Endodermal cell (in vitro differentiated cells): Measurements from ENCODE around the gene MORF4L2. TPM values are rescaled to one million over a fixed set of nuclear protein-coding genes. Genes with fewer than 3 reads are reported as not detected.

Experiments used
- DNase-seq: peaks from one replicate; pipeline ENCODE4 v3.0.0-alpha.2; 2017
- H3K27ac ChIP-seq: 2 replicates; pipeline ENCODE4 v1.5.1; 2013; ENCODE audit warnings: mild to moderate bottlenecking, low read depth, low read length, moderate library complexity
- H3K27me3 ChIP-seq: 2 replicates; pipeline ENCODE4 v1.6.1; 2013; ENCODE audit warnings: mild to moderate bottlenecking, low read length, moderate library complexity; ENCODE audit not compliant: insufficient read depth, control insufficient read depth, poor library complexity, severe bottlenecking
- H3K36me3 ChIP-seq: 2 replicates; pipeline ENCODE4 v1.7.0; 2013; ENCODE audit warnings: mild to moderate bottlenecking, low read length, moderate library complexity; ENCODE audit not compliant: control insufficient read depth, insufficient read depth
- H3K4me1 ChIP-seq: one replicate; pipeline ENCODE4 v1.7.0; 2013; ENCODE audit warnings: low read length; ENCODE audit not compliant: control insufficient read depth, insufficient read depth
- H3K4me3 ChIP-seq: 2 replicates; pipeline ENCODE4 v1.5.1; 2013; ENCODE audit warnings: mild to moderate bottlenecking, low read length, moderate library complexity
- H3K9ac ChIP-seq: 2 replicates; pipeline ENCODE4 v1.6.1; 2013; ENCODE audit warnings: mild to moderate bottlenecking, low read length, moderate library complexity; ENCODE audit not compliant: poor library complexity, severe bottlenecking; ENCODE audit errors: extremely low read depth
- H3K9me3 ChIP-seq: 2 replicates; pipeline ENCODE4 v1.6.1; 2013; ENCODE audit warnings: mild to moderate bottlenecking, low read length, moderate library complexity; ENCODE audit not compliant: control insufficient read depth
- H3K27ac Mint-ChIP-seq: 2 replicates; pipeline ENCODE4 v1.8.0; 2020; ENCODE audit warnings: mixed read lengths
- H3K27me3 Mint-ChIP-seq: 2 replicates; pipeline ENCODE4 v1.8.0; 2021; ENCODE audit warnings: mild to moderate bottlenecking, mixed read lengths; ENCODE audit not compliant: insufficient read depth
- H3K36me3 Mint-ChIP-seq: 2 replicates; pipeline ENCODE4 v1.8.0; 2020; ENCODE audit warnings: low read depth, mixed read lengths
- H3K4me1 Mint-ChIP-seq: 2 replicates; pipeline ENCODE4 v1.8.0; 2020; ENCODE audit warnings: mixed read lengths
- H3K4me3 Mint-ChIP-seq: 2 replicates; pipeline ENCODE4 v1.8.0; 2020; ENCODE audit warnings: mild to moderate bottlenecking, moderate library complexity, mixed read lengths
- H3K9me3 Mint-ChIP-seq: 2 replicates; pipeline ENCODE4 v1.8.0; 2020; ENCODE audit warnings: mild to moderate bottlenecking, mixed read lengths
- CTCF ChIP-seq: fragments of 200-600 bp; sonication (generic); conservative IDR thresholded peaks from 2 replicates; pipeline ENCODE4 v1.5.0; 2021; ENCODE audit warnings: antibody characterized with exemption, mild to moderate bottlenecking
- WGBS, 2 experiments: methylation state at CpG; one replicate each; pipeline versions ENCODE4 v1.1.5 to v1.1.7; 2013; ENCODE audit warnings: missing lambda C conversion rate in 2 of 2, mixed read lengths in 1 of 2; ENCODE audit not compliant: insufficient coverage in 1 of 2, insufficient read length in 1 of 2; 5-methylcytosine and 5-hydroxymethylcytosine counted together
- total RNA-seq, 2 donors: library from RNA; stranded (reverse); fragmentation: NEBNext Ultra II Directional in 1 of 2; extraction: Animal tissue kit (Norgen Biotek cat#: 25700) in 1 of 2; gene quantifications; 2 replicates in 1 of 2; 3 replicates in 1 of 2; pipeline ENCODE4 v1.2.1, GENCODE V29; 2021

MORF4L2 gene
- total RNA-seq, 2 donors from 2014 or later: 400 to 509 TPM

GRCh38 chrX:103722505-103722904 lies 36.0 kb upstream of the MORF4L2 start:
- no peak for TF ChIP-seq CTCF
- DNase-seq: no peak
- 90 to 100% methylated on average over 1 to 3 of the region's 3 CpGs for WGBS, 2 experiments
- H3K4me3 Mint-ChIP-seq: no peak overlapping the region
- peaks cover 63% of the 10 kb centered on the region for H3K27me3 ChIP-seq
- H3K9me3 ChIP-seq: no peaks in the 10 kb centered on the region
- peaks cover 74% of the 10 kb centered on the region for H3K27me3 Mint-ChIP-seq
- H3K27ac ChIP-seq: no peak overlapping the region
- H3K9me3 Mint-ChIP-seq: no peaks in the 10 kb centered on the region
- H3K4me3 ChIP-seq: no peak overlapping the region
- peaks cover 29% of the 10 kb centered on the region for H3K4me1 Mint-ChIP-seq
- H3K36me3 ChIP-seq: no peaks in the 10 kb centered on the region
- H3K4me1 ChIP-seq: no peaks in the 10 kb centered on the region
- no peak overlapping the region for H3K9ac ChIP-seq
- H3K27ac Mint-ChIP-seq: no peak overlapping the region
- no peaks in the 10 kb centered on the region for H3K36me3 Mint-ChIP-seq

- H3K9me3 Mint-ChIP-seq: no peaks in the 10 kb centered on the region
- no peak overlapping the region for H3K4me3 ChIP-seq
- no peak overlapping the region for H3K27ac Mint-ChIP-seq
- peaks cover 86% of the 10 kb centered on the region for H3K27me3 ChIP-seq
- no peaks in the 10 kb centered on the region for H3K4me1 ChIP-seq
- no peaks in the 10 kb centered on the region for H3K9me3 ChIP-seq
- no peak overlapping the region for H3K27ac ChIP-seq
- no peak overlapping the region for H3K4me3 Mint-ChIP-seq
- no peaks in the 10 kb centered on the region for H3K36me3 ChIP-seq
- H3K27me3 Mint-ChIP-seq: peaks cover 82% of the 10 kb centered on the region
- H3K36me3 Mint-ChIP-seq: no peaks in the 10 kb centered on the region
- no peak overlapping the region for H3K9ac ChIP-seq
- no peak for TF ChIP-seq CTCF
- DNase-seq: no peak
- WGBS, 2 experiments: 95% methylated on average over 4 of the region's 4 CpGs; no CpG with 5 or more reads in 1 of the 2 experiments
- H3K4me1 Mint-ChIP-seq: peaks cover 14% of the 10 kb centered on the region
Measured at GRCh38 chrX:103718120-103718519, 31.6 kb upstream of the MORF4L2 start.

GRCh38 chrX:103716962-103717361 lies 30.5 kb upstream of the MORF4L2 start:
- no peaks in the 10 kb centered on the region for H3K9me3 Mint-ChIP-seq
- Histone ChIP-seq H3K27me3 (peaks cover 75% of the 10 kb centered on the region), H3K36me3 (no peaks in the 10 kb centered on the region), H3K9me3 (no peaks in the 10 kb centered on the region), H3K4me1 (no peaks in the 10 kb centered on the region), H3K9ac (no peak overlapping the region), H3K4me3 (no peak overlapping the region), H3K27ac (no peak overlapping the region)
- H3K27ac Mint-ChIP-seq: no peak overlapping the region
- H3K4me1 Mint-ChIP-seq: peaks cover 16% of the 10 kb centered on the region
- no peak for TF ChIP-seq CTCF
- H3K27me3 Mint-ChIP-seq: peaks cover 73% of the 10 kb centered on the region
- no peak for DNase-seq
- WGBS, 2 experiments: 92 to 95% methylated on average over 2 of the region's 2 CpGs
- H3K36me3 Mint-ChIP-seq: no peaks in the 10 kb centered on the region
- no peak overlapping the region for H3K4me3 Mint-ChIP-seq
